ENCODE data around the gene CYP1A2.
"Not testable (repeated sequence)": the region's sequence is repeated elsewhere in the genome, so short reads cannot be mapped to it uniquely, and the experiment has no call there.

CYP1A2 gene

GRCh38 chr15:74748322-74748946 is at the start of gene CYP1A2:
Gene CYP1A2, plus strand, starts transcription at chr15:74748845. Its CDS starts 894 bp downstream, at chr15:74749739.
- DNase-seq (ENCODE audit: low read depth): no peak

GRCh38 chr15:74709011-74709410 is 39.6 kb upstream of the CYP1A2 start:
- DNase-seq (ENCODE audit: low read depth): no peak

- DNase-seq (ENCODE audit: low read depth): no peak
These were observed 38.8 kb upstream of the CYP1A2 start for GRCh38 chr15:74709892-74710291.

GRCh38 chr15:74710319-74711094 is 38.1 kb upstream of the CYP1A2 start:
- no peak for DNase-seq (ENCODE audit: low read depth)

- no peak for DNase-seq (ENCODE audit: low read depth)
These were observed 36.3 kb upstream of the CYP1A2 start for GRCh38 chr15:74712311-74712710.

GRCh38 chr15:74716651-74717050 is 32.0 kb upstream of the CYP1A2 start:
- DNase-seq (ENCODE audit: low read depth): no peak

- no peak for DNase-seq (ENCODE audit: low read depth)
These were observed 26.1 kb upstream of the CYP1A2 start for GRCh38 chr15:74722591-74722990.

- no peak for DNase-seq (ENCODE audit: low read depth)
These were observed 25.5 kb upstream of the CYP1A2 start for GRCh38 chr15:74723187-74723586.

- no peak for DNase-seq (ENCODE audit: low read depth)
These were observed 24.8 kb upstream of the CYP1A2 start for GRCh38 chr15:74723754-74724334.

GRCh38 chr15:74724570-74725224 is 23.9 kb upstream of the CYP1A2 start:
- DNase-seq (ENCODE audit: low read depth): no peak

- no peak for DNase-seq (ENCODE audit: low read depth)
These were observed 23.3 kb upstream of the CYP1A2 start, which contains the start of gene CYP1A1 for GRCh38 chr15:74725225-74725774. Gene CYP1A1, minus strand, starts transcription at chr15:74725528. Its CDS starts 2,431 bp downstream, at chr15:74723097.

GRCh38 chr15:74725845-74726773 is 22.5 kb upstream of the CYP1A2 start:
- peak; percentile 79 for DNase-seq (ENCODE audit: low read depth)

GRCh38 chr15:74726774-74727164 is 21.9 kb upstream of the CYP1A2 start:
- no peak for DNase-seq (ENCODE audit: low read depth)

- DNase-seq (ENCODE audit: low read depth): no peak
These were observed 20.9 kb upstream of the CYP1A2 start for GRCh38 chr15:74727727-74728126.

- DNase-seq (ENCODE audit: low read depth): not testable (repeated sequence)
These were observed 19.9 kb upstream of the CYP1A2 start for GRCh38 chr15:74728699-74729098.

- not testable (repeated sequence) for DNase-seq (ENCODE audit: low read depth)
These were observed 19.3 kb upstream of the CYP1A2 start for GRCh38 chr15:74729372-74729771.

GRCh38 chr15:74730619-74731316 is 17.9 kb upstream of the CYP1A2 start:
- no peak for DNase-seq (ENCODE audit: low read depth)

GRCh38 chr15:74732846-74733245 is 15.8 kb upstream of the CYP1A2 start:
- no peak for DNase-seq (ENCODE audit: low read depth)

GRCh38 chr15:74733269-74733668 is 15.4 kb upstream of the CYP1A2 start:
- no peak for DNase-seq (ENCODE audit: low read depth)

GRCh38 chr15:74735305-74735704 is 13.3 kb upstream of the CYP1A2 start:
- no peak for DNase-seq (ENCODE audit: low read depth)

GRCh38 chr15:74738239-74738638 is 10.4 kb upstream of the CYP1A2 start:
- DNase-seq (ENCODE audit: low read depth): not testable (repeated sequence)

Measured in CMK (cell line).